ENCODE data around the gene POLD3.

Gene POLD3

DNA sequence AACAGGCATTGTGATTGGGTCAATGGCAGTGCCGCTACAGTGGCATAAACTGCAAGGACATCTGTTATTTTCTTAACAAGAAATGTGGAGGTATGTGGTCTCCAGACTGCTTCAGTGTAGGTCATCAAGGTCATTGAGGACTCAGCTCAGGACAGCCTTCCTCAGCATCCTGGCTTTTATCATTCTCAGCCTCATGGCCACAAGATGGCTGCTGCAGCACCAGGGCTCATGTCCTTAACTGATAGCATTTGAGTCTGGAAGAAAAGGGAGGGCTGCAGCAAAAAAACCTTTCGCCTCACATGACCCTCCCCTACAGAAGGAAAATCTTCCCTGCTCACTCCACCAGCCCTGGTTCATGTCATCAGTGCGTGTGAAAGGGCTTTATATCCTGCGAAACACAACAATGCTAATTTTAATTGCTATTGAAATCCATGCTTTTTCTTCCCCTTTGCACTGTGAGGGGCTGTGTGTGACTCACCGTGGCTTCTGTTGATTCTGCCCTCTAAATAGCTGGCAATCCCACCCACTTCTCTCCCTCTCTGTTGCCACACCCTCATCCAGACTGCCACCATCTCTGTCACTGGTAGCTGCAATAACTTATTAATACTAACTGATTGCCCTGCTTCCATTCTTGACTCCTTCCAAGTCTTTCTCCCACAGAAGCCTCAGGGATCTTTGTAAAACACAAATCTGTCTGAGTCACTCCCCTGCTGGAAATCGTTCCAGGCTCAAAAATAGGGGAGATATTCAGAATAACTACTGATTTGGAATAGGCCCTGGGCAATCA, 95.0 kb downstream of the POLD3 start:
- DNase-seq (ENCODE audit: low read depth in 2 of 2), result no peak

DNA sequence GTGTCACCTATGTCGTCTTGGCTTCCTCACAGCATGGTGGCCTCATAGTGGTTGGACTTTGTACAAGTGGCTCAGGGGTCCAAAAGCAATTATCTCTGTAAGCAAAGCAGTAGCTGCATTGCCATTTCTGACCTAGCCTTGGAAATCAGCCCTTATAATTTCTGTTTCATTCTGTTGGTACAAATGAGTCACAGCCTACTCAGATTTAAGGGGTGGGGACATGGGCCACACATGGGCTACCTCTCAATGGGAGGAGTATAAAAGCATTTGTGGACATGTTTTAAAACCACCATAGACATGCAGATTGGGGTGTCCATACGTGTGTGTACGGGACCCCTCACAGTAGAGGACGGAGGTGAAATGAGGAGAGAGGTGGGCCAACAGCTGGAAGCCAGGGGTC, 97.3 kb downstream of the POLD3 start:
- DNase-seq (ENCODE audit: low read depth in 2 of 2), result no peak

DNA sequence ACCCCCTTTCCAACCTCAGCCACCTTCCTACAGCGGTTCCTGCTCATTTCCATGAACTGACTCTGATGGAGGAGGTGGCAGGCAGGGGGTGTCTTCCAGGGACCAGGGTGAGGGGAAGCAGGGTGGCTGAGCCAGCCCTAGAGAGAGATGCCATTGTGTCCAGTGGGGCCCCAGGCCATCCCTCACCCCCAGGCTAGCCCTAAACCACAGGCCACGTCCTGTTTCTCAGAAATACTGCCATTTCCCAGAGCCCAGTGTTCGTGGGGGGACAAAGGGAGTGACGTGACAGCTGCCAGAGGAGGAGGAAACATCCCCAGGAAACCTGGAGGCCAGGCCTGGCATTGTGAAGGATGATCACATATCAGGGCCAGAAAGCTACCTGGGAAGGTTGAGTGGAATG, 99.4 kb downstream of the POLD3 start:
- DNase-seq (ENCODE audit: low read depth in 2 of 2), result no peak

All from stimulated activated CD4-positive, alpha-beta T cell treated with anti-CD3 and anti-CD28 coated beads, Interleukin-12 subunit alpha, Interleukin-12 subunit beta, amount 100 ng/mL, for 24 hours (primary cell).